SW480 (cell line): Measurements from ENCODE around the gene ZNF583.

ENCODE experiments used
- DNase-seq: peaks from one replicate; pipeline ENCODE4 v3.0.0-alpha.2; 2016; ENCODE audit warnings: low spot score

The ZNF583 gene

DNA sequence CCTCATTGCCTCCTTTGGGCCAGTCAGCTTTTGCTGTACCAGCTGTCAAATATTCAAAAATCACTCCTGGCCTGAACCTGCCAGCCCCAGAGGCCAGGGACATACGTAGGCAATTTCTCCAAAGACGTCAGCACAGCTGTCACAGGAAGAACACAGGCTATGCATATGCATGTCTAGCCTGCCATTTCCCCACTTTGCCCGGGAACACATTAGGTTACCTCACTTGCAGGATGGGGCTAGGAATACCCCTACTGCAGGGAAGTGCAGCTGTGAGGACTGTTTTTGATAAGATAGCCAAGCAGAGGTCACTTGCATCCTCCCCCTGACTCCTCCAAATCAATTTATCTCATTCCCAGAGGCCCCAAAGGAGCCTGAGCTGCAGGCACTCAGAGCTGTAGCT, 70.2 kb downstream of the ZNF583 start:
- DNase-seq: no peak

DNA sequence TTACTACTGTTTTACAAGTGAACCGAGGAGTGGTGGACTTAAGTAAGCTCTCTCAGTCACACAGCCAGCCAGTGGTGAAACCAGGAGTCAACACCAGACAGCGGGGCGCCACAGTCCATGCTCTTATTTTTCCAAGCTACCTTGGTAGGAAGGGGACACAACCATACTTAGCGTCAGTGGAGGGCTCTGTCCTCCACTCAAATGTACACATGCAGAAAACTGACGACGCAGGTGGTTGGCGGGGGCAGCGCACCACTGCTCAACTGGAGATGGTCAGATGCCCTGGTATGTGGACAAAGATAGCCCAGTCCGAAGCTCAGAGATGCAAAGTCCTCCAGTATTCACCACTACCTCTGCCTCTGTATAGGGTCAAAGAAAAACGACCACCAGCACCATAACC, 72.0 kb downstream of the ZNF583 start:
- no peak for DNase-seq
